ENCODE results near the gene PLLP.

DNA sequence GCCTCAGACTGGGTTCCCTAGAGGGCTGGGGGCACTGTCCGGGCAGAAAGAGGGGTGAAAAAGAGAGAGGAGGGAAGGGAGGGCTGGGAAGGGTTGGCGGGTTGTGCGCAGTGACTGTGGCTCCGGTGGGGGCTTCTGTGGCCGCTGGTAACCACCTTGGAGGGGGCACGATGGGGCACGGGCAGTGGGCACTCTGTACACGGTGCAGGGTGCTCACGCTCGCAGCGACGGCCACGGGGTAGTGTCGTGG lies 588 bp downstream of the PLLP start:
- TF ChIP-seq, protein P1, sequence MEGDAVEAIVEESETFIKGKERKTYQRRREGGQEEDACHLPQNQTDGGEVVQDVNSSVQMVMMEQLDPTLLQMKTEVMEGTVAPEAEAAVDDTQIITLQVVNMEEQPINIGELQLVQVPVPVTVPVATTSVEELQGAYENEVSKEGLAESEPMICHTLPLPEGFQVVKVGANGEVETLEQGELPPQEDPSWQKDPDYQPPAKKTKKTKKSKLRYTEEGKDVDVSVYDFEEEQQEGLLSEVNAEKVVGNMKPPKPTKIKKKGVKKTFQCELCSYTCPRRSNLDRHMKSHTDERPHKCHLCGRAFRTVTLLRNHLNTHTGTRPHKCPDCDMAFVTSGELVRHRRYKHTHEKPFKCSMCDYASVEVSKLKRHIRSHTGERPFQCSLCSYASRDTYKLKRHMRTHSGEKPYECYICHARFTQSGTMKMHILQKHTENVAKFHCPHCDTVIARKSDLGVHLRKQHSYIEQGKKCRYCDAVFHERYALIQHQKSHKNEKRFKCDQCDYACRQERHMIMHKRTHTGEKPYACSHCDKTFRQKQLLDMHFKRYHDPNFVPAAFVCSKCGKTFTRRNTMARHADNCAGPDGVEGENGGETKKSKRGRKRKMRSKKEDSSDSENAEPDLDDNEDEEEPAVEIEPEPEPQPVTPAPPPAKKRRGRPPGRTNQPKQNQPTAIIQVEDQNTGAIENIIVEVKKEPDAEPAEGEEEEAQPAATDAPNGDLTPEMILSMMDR (conservative IDR thresholded peaks at IDR 0.05; ENCODE audit: low read length), result no peak
- no peak for TF ChIP-seq EZH2phosphoT487 (IDR thresholded peaks at IDR 0.05; ENCODE audit: borderline replicate concordance)
